Stimulated activated CD4-positive, alpha-beta T cell treated with anti-CD3 and anti-CD28 coated beads, TNF-alpha, amount 100 ng/mL, for 48 hours (primary cell): Measurements from ENCODE around the gene ZNRD2.

ENCODE experiments used
- DNase-seq, 3 donors: peaks; one replicate each; pipeline ENCODE4 v3.0.0-alpha.2; 2020; ENCODE audit warnings: low read depth in 3 of 3

ZNRD2 gene

GRCh38 chr11:65610404-65610803 is 40.1 kb downstream of the ZNRD2 start:
- DNase-seq = no peak

- no peak for DNase-seq
Measured at GRCh38 chr11:65611028-65611757, 40.9 kb downstream of the ZNRD2 start.

- DNase-seq = no peak
Measured at GRCh38 chr11:65611758-65612603, 41.7 kb downstream of the ZNRD2 start.

GRCh38 chr11:65612691-65613090 is 42.4 kb downstream of the ZNRD2 start:
- no peak for DNase-seq

- DNase-seq = no peak
Measured at GRCh38 chr11:65613091-65613928, 43.0 kb downstream of the ZNRD2 start.

GRCh38 chr11:65615229-65615949 is 45.1 kb downstream of the ZNRD2 start, which contains the start of gene PCNX3:
PCNX3 (plus strand) TSS chr11:65615776; CDS start chr11:65616312, 536 bp downstream.
- DNase-seq = peak; percentile 99 to 100 (median 100)

GRCh38 chr11:65615950-65616574 is 45.8 kb downstream of the ZNRD2 start:
- peak in 1 of 3 donors; percentile 47 for DNase-seq

GRCh38 chr11:65616575-65617001 is 46.3 kb downstream of the ZNRD2 start:
- no peak for DNase-seq

- no peak for DNase-seq
Measured at GRCh38 chr11:65617136-65617850, 47.0 kb downstream of the ZNRD2 start.

- DNase-seq = no peak
Measured at GRCh38 chr11:65617990-65618751, 47.9 kb downstream of the ZNRD2 start.

GRCh38 chr11:65618763-65619162 is 48.5 kb downstream of the ZNRD2 start:
- no peak for DNase-seq

GRCh38 chr11:65619281-65619928 is 49.1 kb downstream of the ZNRD2 start:
- DNase-seq = no peak

GRCh38 chr11:65620666-65621065 is 50.4 kb downstream of the ZNRD2 start:
- no peak for DNase-seq

GRCh38 chr11:65621460-65621859 is 51.2 kb downstream of the ZNRD2 start:
- DNase-seq = no peak
